Testis (tissue), 3 donors: ENCODE measurements around the gene RNF123. TPM values are rescaled to one million over a fixed set of nuclear protein-coding genes. Genes with fewer than 3 reads are reported as not detected.

Source experiments
- DNase-seq: peaks from one replicate; pipeline ENCODE4 v3.0.0-alpha.2; 2019
- H3K27ac ChIP-seq, 2 donors: fragments of 200-600 bp; sonication (generic); one replicate each; pipeline ENCODE4 v1.5.1; 2019
- H3K27me3 ChIP-seq: fragments of 200-600 bp; sonication (generic); one replicate; pipeline ENCODE4 v1.5.1; 2019
- H3K36me3 ChIP-seq: fragments of 200-600 bp; sonication (generic); one replicate; pipeline ENCODE4 v1.5.1; 2017; ENCODE audit warnings: low read depth; ENCODE audit errors: missing control alignments
- H3K4me1 ChIP-seq: fragments of 200-600 bp; sonication (generic); one replicate; pipeline ENCODE4 v1.5.1; 2019
- H3K4me3 ChIP-seq, 2 donors: fragments of 200-600 bp; sonication (generic); one replicate each; pipeline ENCODE4 v1.5.1; 2017 to 2019
- H3K9me3 ChIP-seq: fragments of 200-600 bp; sonication (generic); one replicate; pipeline ENCODE4 v1.5.1; 2017
- POLR2A ChIP-seq: fragments of 450-650 bp; IDR thresholded peaks from one replicate; pipeline ENCODE4 v1.6.1; 2017; ENCODE audit warnings: antibody characterized with exemption, mild to moderate bottlenecking, moderate library complexity
- WGBS, 2 donors: methylation state at CpG; one replicate each; pipeline ENCODE4 v1.1.5; 2018; 5-methylcytosine and 5-hydroxymethylcytosine counted together
- intact Hi-C: fragments of 100-400 bp; cut with DNase I; formaldehyde crosslinking; loops from one replicate; pipeline ENCODE4 v1.15.1; 2023; ENCODE audit warnings: low total_unique reads
- polyA plus RNA-seq: library from polyadenylated mRNA; stranded (reverse); fragments of 350-450 nt; fragmentation: Illumina TruSeq; extraction: RNeasy Lipid Tissue Mini Kit (QIAGEN cat#74804); gene quantifications from one replicate; pipeline ENCODE4 v1.2.3, GENCODE V29; 2014; ENCODE audit warnings: low read depth, low replicate concordance; ENCODE audit not compliant: insufficient read depth
- total RNA-seq, 2 donors: library from RNA; depleted of rRNA; stranded (reverse); fragments of >200 nt; gene quantifications; one replicate each; pipeline ENCODE4 v1.2.3, GENCODE V29; 2016
- TF ChIP-seq, protein P1 (sequence below), 3 experiments: fragments of 450-650 bp in 2 of 3; fragments of 200-600 bp in 1 of 3; sonication (generic) in 1 of 3; IDR thresholded peaks; one replicate each; pipeline ENCODE4 v1.5.1; 2016 to 2019; ENCODE audit warnings: antibody characterized with exemption in 3 of 3, mild to moderate bottlenecking in 2 of 3, moderate library complexity in 1 of 3

RNF123 gene
- total and polyA plus RNA-seq, 3 donors from 2014 or later, result 54.7 to 79.7 (median 72.4) TPM

DNA sequence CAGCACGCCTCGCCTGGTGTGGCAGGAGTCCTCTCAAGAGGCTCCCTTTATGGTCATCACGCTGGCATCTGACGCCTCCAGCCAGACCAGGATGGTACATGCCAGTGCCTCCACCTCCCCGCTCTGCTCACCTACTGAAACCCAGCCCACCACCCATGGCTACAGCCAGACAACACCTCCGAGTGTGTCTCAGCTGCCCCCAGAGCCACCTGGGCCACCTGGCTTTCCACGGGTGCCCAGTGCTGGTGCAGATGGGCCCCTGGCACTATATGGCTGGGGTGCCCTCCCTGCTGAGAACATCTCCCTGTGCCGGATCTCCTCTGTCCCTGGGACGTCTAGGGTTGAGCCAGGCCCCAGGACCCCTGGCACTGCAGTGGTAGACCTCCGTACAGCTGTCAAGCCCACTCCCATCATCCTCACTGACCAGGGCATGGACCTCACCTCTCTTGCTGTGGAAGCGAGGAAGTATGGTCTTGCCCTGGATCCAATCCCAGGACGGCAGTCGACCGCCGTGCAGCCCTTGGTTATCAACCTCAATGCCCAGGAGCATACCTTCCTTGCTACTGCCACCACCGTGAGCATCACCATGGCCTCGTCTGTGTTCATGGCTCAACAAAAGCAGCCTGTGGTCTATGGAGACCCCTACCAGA lies 35.1 kb upstream of the RNF123 start:
- WGBS, 2 donors, result 93 to 96% methylated on average over 9 to 17 of the region's 17 CpGs
- H3K36me3 ChIP-seq, result no peaks in the 10 kb centered on the region

DNA sequence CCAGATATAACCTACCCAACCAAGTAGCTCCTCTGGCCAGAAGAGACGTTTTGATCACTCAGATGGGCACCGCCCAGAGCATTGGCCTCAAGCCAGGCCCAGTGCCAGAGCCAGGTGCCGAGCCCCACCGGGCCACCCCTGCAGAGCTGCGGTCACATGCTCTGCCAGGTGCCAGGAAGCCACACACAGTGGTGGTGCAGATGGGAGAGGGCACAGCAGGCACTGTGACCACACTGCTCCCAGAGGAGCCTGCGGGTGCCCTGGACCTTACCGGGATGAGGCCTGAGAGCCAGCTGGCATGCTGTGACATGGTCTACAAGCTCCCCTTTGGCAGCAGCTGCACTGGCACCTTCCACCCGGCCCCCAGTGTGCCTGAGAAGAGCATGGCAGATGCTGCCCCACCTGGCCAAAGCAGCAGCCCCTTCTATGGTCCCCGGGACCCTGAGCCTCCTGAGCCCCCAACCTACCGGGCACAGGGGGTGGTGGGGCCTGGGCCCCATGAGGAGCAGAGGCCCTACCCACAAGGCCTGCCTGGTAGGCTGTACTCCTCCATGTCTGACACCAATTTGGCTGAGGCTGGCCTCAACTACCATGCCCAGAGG lies 34.3 kb upstream of the RNF123 start:
- intact Hi-C loops, result no loop called here
- H3K36me3 ChIP-seq, result no peaks in the 10 kb centered on the region

More for the DNA sequence above, 35.1 kb upstream of the RNF123 start:
- no peak for TF ChIP-seq POLR2A
- Histone ChIP-seq H3K27ac (no peak overlapping the region), H3K4me1 (no peaks in the 10 kb centered on the region), H3K9me3 (no peaks in the 10 kb centered on the region), H3K4me3 (no peak overlapping the region), H3K27me3 (no peaks in the 10 kb centered on the region)
- intact Hi-C loops, result no loop called here
- no peak for DNase-seq

DNA sequence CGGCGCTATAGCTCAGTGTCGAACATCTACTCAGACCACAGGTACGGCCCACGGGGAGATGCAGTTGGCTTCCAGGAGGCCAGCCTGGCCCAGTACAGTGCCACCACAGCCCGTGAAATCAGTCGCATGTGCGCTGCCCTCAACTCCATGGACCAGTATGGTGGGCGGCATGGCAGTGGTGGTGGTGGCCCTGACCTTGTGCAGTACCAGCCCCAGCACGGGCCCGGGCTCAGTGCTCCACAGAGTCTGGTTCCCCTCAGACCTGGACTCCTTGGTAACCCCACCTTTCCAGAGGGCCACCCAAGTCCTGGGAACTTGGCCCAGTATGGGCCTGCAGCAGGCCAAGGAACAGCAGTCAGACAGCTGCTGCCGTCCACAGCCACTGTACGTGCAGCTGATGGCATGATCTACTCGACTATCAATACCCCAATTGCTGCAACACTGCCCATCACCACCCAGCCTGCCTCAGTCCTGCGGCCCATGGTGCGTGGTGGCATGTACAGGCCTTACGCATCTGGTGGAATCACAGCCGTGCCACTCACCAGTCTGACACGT lies 33.5 kb upstream of the RNF123 start:
- H3K36me3 ChIP-seq, result no peaks in the 10 kb centered on the region

More for the DNA sequence above, 34.3 kb upstream of the RNF123 start:
- Histone ChIP-seq H3K4me1 (no peaks in the 10 kb centered on the region), H3K9me3 (no peaks in the 10 kb centered on the region), H3K27ac (no peak overlapping the region), H3K27me3 (no peaks in the 10 kb centered on the region), H3K4me3 (no peak overlapping the region)
- DNase-seq, result no peak
- WGBS, 2 donors, result 94% methylated on average over 8 of the region's 10 CpGs; no CpG with 5 or more reads in 1 of the 2 donors
- TF ChIP-seq, protein P1, sequence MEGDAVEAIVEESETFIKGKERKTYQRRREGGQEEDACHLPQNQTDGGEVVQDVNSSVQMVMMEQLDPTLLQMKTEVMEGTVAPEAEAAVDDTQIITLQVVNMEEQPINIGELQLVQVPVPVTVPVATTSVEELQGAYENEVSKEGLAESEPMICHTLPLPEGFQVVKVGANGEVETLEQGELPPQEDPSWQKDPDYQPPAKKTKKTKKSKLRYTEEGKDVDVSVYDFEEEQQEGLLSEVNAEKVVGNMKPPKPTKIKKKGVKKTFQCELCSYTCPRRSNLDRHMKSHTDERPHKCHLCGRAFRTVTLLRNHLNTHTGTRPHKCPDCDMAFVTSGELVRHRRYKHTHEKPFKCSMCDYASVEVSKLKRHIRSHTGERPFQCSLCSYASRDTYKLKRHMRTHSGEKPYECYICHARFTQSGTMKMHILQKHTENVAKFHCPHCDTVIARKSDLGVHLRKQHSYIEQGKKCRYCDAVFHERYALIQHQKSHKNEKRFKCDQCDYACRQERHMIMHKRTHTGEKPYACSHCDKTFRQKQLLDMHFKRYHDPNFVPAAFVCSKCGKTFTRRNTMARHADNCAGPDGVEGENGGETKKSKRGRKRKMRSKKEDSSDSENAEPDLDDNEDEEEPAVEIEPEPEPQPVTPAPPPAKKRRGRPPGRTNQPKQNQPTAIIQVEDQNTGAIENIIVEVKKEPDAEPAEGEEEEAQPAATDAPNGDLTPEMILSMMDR (IDR thresholded peaks at IDR 0.05), result no peak
- TF ChIP-seq POLR2A, result no peak

DNA sequence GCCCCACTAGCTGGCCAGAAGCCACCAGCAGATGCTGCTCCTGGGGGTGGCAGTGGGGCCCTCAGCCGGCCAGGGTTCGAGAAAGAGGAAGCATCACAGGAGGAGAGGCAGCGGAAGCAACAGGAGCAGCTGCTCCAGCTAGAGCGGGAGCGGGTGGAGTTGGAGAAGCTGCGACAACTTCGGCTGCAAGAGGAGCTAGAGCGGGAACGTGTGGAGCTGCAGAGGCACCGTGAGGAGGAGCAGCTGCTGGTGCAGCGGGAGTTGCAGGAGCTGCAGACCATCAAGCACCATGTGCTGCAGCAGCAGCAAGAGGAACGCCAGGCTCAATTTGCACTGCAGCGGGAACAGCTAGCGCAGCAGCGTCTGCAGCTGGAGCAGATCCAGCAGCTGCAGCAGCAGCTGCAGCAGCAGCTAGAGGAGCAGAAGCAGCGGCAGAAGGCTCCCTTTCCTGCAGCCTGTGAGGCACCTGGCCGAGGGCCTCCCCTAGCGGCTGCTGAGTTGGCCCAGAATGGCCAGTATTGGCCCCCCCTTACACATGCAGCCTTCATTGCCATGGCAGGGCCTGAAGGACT lies 32.7 kb upstream of the RNF123 start:
- Histone ChIP-seq H3K36me3 (no peaks in the 10 kb centered on the region), H3K9me3 (no peaks in the 10 kb centered on the region), H3K4me3 (no peak overlapping the region), H3K27me3 (no peaks in the 10 kb centered on the region), H3K27ac (no peak overlapping the region), H3K4me1 (no peaks in the 10 kb centered on the region)
- TF ChIP-seq, protein P1 (IDR thresholded peaks at IDR 0.05), result no peak
- no peak for TF ChIP-seq POLR2A
- intact Hi-C loops, result no loop called here
- WGBS, 2 donors, result 59 to 66% methylated on average over 7 to 18 of the region's 18 CpGs
- DNase-seq, result no peak

More for the DNA sequence above, 33.5 kb upstream of the RNF123 start:
- H3K27ac ChIP-seq, result no peak overlapping the region
- H3K4me3 ChIP-seq, result no peak overlapping the region
- no peak for DNase-seq
- WGBS, 2 donors, result 95 to 97% methylated on average over 14 to 19 of the region's 19 CpGs
- no peaks in the 10 kb centered on the region for H3K9me3 ChIP-seq
- no peak for TF ChIP-seq POLR2A
- TF ChIP-seq, protein P1 (IDR thresholded peaks at IDR 0.05), result no peak
- no peaks in the 10 kb centered on the region for H3K27me3 ChIP-seq
- no peaks in the 10 kb centered on the region for H3K4me1 ChIP-seq
- intact Hi-C loops, result no loop called here

DNA sequence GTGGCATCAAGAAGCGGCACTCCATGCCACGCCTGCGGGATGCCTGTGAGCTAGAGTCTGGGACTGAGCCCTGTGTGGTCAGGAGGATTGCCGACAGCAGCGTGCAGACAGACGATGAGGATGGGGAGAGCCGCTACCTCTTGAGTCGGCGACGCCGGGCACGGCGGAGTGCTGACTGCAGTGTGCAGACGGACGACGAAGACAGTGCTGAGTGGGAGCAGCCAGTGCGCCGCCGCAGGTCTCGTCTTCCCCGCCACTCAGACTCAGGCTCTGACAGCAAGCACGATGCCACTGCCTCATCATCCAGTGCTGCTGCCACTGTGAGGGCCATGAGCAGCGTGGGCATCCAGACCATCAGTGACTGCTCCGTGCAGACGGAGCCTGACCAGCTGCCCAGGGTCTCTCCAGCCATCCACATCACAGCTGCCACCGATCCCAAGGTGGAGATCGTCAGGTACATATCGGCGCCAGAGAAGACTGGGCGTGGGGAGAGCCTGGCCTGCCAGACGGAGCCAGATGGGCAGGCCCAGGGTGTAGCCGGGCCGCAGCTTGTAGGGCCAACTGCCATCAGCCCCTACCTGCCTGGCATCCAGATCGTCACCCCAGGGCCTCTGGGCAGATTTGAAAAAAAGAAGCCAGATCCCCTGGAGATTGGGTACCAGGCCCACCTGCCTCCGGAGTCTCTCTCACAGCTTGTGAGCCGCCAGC lies 32.0 kb upstream of the RNF123 start:
- no peaks in the 10 kb centered on the region for H3K4me1 ChIP-seq
- H3K4me3 ChIP-seq, result no peak overlapping the region
- WGBS, 2 donors, result 95 to 97% methylated on average over 13 to 36 of the region's 36 CpGs
- H3K36me3 ChIP-seq, result no peaks in the 10 kb centered on the region
- H3K9me3 ChIP-seq, result no peaks in the 10 kb centered on the region
- intact Hi-C loops, result no loop called here
- H3K27ac ChIP-seq, result no peak overlapping the region
- DNase-seq, result no peak
- TF ChIP-seq, protein P1 (IDR thresholded peaks at IDR 0.05), result no peak
- no peak for TF ChIP-seq POLR2A
- no peaks in the 10 kb centered on the region for H3K27me3 ChIP-seq
